ENCODE measurements around the gene MED1. TPM values are rescaled to one million over a fixed set of nuclear protein-coding genes. Genes with fewer than 3 reads are reported as not detected.
"Not testable (repeated sequence)": the region's sequence is repeated elsewhere in the genome, so short reads cannot be mapped to it uniquely, and the experiment has no call there.

The MED1 gene
- 20.8 and 22.2 TPM in 2 replicates for total RNA-seq
- polyA plus RNA-seq (2012) = 16.1 TPM

GRCh38 chr17:39450847-39451581 is at the start of gene MED1:
Gene MED1, minus strand, starts transcription at chr17:39451263. Its CDS starts 201 bp downstream, at chr17:39451062.
- DNase-seq (ENCODE audit: low read depth) = peak; percentile 99

- not testable (repeated sequence) for DNase-seq (ENCODE audit: low read depth)
Observed at GRCh38 chr17:39496921-39497320, 45.9 kb upstream of the MED1 start.

- no peak for DNase-seq (ENCODE audit: low read depth)
Observed at GRCh38 chr17:39487946-39488345, 36.9 kb upstream of the MED1 start.

DNA sequence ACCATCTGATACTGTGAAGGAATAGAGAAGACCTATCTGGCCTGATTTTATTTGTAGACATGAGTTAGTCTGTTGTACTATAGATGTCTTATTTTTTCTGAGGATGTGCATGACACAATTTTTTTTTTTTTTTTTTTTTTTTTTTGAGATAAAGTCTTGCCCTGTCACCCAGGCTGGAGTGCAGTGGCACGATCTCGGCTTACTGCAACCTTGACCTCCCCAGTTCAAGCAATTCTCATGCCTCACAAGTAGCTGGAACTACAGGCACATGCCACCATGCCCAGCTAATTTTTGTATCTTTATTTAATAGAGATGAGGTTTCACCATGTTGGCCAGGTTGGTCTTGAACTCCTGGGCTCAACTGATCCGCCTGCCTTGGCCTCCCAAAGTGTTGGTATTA is 36.4 kb upstream of the MED1 start:
- not testable (repeated sequence) for DNase-seq (ENCODE audit: low read depth)

GRCh38 chr17:39486242-39486641 is 35.2 kb upstream of the MED1 start:
- peak; percentile 13 for DNase-seq (ENCODE audit: low read depth)

DNA sequence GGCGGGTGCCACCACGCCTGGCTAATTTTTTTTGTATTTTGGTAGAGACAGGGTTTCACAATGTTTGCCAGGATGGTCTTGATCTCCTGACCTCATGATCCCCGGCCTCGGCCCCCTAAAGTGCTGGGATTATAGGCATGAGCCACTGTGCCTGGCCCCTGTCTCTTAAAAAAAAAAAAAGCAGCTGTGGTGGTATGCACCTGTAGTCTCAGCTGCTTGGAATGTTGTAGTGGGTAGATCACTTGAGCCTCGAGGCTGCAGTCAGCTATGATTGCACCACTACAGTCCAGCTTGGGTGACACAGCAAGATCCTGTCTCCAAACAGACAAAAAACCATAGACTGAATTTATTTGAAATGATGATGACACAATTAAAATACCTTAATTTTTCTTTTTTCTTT is 34.5 kb upstream of the MED1 start:
- peak; percentile 88 for DNase-seq (ENCODE audit: low read depth)

GRCh38 chr17:39484178-39484577 is 33.1 kb upstream of the MED1 start:
- DNase-seq (ENCODE audit: low read depth) = no peak

- no peak for DNase-seq (ENCODE audit: low read depth)
Observed at GRCh38 chr17:39483506-39483905, 32.4 kb upstream of the MED1 start.

- not testable (repeated sequence) for DNase-seq (ENCODE audit: low read depth)
Observed at GRCh38 chr17:39479631-39480030, 28.6 kb upstream of the MED1 start.

- DNase-seq (ENCODE audit: low read depth) = no peak
Observed at GRCh38 chr17:39473310-39473709, 22.2 kb upstream of the MED1 start.

GRCh38 chr17:39468610-39469009 is 17.5 kb upstream of the MED1 start:
- not testable (repeated sequence) for DNase-seq (ENCODE audit: low read depth)

DNA sequence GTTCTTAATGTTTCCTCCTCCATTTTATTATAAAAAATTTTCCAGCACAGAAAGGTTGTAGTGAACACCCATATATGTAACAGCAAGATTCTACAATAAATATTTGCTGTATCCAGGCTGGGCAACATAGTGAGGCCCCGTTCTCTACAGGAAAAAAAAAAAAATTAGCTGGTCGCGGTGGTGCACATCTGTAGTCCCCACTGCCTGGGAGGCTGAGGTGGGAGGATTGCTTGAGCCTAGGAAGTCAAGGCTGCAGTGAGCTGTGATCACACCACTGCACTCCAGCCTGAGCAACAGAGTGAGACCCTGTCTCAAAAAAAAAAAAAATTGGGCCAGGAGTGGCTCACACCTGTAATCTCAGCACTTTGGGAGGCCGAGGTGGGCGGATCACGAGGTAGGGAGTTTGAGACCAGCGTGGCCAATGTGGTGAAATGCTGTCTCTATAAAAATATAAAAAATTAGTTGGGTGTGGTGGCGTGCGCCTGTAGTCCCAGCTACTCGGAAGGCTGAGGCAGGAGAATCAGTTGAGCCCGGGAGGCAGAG is 13.6 kb upstream of the MED1 start:
- not testable (repeated sequence) for DNase-seq (ENCODE audit: low read depth)

DNA sequence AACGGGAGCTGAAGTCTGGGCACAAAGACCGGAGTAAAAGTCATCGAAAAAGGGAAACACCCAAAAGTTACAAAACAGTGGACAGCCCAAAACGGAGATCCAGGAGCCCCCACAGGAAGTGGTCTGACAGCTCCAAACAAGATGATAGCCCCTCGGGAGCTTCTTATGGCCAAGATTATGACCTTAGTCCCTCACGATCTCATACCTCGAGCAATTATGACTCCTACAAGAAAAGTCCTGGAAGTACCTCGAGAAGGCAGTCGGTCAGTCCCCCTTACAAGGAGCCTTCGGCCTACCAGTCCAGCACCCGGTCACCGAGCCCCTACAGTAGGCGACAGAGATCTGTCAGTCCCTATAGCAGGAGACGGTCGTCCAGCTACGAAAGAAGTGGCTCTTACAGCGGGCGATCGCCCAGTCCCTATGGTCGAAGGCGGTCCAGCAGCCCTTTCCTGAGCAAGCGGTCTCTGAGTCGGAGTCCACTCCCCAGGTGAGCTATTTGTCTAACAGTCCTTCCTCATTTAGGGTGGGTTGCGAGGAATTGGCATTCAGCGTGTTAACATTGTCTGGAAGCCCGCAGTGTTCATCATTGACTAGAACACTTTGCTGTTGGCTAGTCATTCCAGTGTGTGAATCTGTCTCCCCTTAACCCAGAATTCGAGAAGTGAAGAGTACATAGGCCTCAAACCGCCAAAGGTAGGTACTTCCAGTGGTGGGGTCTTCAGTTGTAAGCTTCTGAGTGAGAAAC is 11.7 kb upstream of the MED1 start:
- DNase-seq (ENCODE audit: low read depth) = peak; percentile 5

DNA sequence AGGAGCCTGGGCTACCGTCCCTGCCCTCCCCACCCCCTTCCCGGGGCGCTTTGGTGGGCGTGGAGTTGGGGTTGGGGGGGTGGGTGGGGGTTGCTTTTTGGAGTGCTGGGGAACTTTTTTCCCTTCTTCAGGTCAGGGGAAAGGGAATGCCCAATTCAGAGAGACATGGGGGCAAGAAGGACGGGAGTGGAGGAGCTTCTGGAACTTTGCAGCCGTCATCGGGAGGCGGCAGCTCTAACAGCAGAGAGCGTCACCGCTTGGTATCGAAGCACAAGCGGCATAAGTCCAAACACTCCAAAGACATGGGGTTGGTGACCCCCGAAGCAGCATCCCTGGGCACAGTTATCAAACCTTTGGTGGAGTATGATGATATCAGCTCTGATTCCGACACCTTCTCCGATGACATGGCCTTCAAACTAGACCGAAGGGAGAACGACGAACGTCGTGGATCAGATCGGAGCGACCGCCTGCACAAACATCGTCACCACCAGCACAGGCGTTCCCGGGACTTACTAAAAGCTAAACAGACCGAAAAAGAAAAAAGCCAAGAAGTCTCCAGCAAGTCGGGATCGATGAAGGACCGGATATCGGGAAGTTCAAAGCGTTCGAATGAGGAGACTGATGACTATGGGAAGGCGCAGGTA is 11.0 kb upstream of the MED1 start:
- DNase-seq (ENCODE audit: low read depth) = no peak

DNA sequence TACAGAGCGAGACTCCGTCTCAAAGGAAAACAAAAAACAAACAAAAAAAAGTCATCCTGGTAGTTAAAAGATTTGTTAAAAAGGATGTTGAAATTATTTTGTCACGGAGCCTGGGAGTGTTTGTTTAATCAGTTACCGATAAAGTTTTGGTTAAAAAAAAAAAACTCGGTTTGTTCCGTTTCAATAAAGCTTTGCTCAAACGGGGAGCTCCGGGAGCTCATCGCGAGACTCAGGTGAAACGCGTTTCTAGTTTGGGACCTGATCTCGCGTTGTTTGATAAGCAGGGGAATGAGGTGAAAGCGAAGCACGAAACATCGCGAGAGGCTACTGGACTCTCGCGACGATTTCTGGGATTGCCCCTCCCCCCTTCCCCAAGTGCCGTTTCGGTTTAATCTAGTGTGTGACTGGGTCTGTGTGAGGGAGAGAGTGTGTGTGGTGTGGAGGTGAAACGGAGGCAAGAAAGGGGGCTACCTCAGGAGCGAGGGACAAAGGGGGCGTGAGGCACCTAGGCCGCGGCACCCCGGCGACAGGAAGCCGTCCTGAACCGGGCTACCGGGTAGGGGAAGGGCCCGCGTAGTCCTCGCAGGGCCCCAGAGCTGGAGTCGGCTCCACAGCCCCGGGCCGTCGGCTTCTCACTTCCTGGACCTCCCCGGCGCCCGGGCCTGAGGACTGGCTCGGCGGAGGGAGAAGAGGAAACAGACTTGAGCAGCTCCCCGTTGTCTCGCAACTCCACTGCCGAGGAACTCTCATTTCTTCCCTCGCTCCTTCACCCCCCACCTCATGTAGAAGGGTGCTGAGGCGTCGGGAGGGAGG is 10.3 kb upstream of the MED1 start, which contains the start of gene CDK12:
Gene CDK12 (plus strand): TSS at position 374 of the 813 bp plus-strand sequence. CDS start 586 bp downstream, outside the sequence.
- peak; percentile 100 for DNase-seq (ENCODE audit: low read depth)

DNA sequence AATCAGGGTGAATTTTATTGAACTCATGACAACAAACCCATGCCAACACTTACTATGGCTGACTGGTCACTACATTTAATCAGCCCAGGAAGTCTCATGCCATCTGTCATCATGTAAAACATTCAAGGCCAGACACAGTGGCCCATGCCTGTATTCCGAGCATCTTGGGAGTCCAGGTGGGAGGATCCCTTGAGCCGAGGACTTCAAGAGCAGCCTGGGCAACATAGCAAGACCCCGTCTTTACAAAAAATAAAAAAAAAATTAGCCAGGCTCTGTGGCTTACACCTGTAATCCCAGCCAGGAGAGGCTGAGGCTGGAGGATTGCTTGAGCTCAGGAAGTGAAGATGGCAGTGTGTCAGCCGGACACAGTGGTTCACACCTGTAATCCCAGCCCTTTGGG is 4.9 kb upstream of the MED1 start:
- DNase-seq (ENCODE audit: low read depth) = no peak

GRCh38 chr17:39450051-39450450 is 1.0 kb downstream of the MED1 start:
- no peak for DNase-seq (ENCODE audit: low read depth)

DNA sequence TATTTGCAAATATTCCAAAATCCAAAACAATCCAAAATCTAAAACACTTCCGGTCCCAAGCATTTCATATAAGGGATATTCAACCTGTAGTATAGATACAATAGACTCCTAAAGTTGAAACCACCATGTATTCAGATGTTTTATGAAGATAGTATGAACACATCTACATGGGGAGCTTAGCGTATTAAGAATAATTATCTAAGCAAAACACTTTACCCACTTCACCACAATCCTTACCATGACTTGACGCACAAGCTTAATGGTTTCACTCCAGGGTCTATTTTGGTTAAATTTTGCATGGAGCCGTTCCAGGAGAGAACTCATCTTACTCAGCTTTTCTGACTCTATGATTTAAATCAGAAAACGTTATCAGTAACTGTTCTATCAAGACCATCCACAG is 3.5 kb downstream of the MED1 start:
- DNase-seq (ENCODE audit: low read depth) = no peak

DNA sequence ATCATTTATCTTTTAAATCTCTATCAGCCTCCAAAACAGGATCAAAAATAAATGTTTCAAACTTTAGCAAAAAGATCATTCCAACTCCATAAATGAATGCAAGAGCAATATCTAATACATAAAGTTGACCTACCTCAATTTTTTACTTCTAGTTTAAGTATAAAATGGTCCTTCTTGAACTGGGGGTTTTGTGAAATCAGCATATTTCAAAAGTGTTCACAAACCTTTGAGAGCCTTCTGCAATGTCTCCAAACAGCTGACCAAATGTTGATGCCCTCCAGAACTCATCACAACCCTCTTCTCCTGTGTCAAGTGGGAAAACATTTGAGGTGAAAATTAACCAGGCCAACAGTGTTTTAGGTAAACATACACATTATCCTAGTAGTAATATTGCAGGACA is 7.7 kb downstream of the MED1 start:
- DNase-seq (ENCODE audit: low read depth) = no peak

DNA sequence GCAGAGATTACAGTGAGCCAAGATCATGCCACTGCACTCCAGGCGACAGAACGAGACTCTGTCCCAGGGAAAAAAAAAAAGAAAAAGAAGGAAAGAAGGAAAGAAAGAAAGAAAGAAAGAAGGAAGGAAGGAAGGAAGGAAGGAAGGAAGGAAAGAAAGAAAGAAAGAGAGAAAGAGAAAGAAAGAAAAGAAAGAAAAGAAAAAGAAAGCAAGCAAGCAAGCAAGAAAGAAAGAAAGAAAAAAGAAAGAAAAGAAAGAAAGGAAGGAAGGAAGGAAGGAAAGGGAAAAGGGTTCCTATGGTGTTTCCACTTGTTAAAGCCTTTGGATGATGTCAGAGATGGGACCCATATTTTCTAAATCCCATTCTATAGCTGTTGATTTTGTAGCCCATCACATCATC is 11.2 kb downstream of the MED1 start:
- DNase-seq (ENCODE audit: low read depth) = not testable (repeated sequence)

DNA sequence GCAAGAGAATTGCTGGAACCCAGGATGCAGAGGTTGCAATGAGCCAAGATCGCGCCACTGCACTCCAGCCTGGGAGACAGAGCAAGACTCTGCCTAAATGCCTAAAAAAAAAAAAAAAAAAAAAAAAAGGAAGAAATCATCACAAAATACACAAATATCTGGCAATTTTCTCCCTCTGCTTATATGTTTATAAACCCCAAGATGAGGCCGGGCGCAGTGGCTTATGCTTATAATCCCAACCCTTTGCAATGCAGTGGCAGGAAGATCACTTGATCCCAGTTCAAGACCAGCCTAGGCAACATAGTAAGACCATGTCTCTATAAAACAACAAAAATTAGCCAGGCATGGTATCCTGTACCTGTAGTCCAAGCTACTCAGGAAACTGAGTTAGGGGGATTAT is 21.5 kb downstream of the MED1 start:
- DNase-seq (ENCODE audit: low read depth) = no peak
